Transverse colon (tissue), 3 donors: Measurements from ENCODE around the gene WASF2.
A peak's percentile ranks its signal among the peaks of the same experiment; 100 is the strongest.

ENCODE experiments used
- CTCF ChIP-seq, 5 experiments: fragments of 200-600 bp in 3 of 5; fragments of 450-650 bp in 2 of 5; sonication (generic) in 3 of 5; IDR thresholded peaks; 1 replicate in 2 of 5; 2 replicates in 3 of 5; pipeline ENCODE4 v1.5.1; 2016 to 2017; ENCODE audit warnings: antibody characterized with exemption in 5 of 5, inconsistent platforms in 3 of 5, mild to moderate bottlenecking in 2 of 5, moderate library complexity in 1 of 5
- EP300 ChIP-seq: sonication (generic); formaldehyde crosslinking; IDR thresholded peaks from one replicate; pipeline ENCODE4 v1.6.1; 2017; ENCODE audit warnings: antibody characterized with exemption, low read depth

- peak; percentile 93 to 98 (median 96) for TF ChIP-seq CTCF (IDR thresholded peaks at IDR 0.05)
- TF ChIP-seq EP300: no peak
Measured at GRCh38 chr1:27395441-27396195, 94.3 kb downstream of the WASF2 start.
